Vagina (tissue), 2 donors: ENCODE measurements around the gene TMEM52. TPM values are rescaled to one million over a fixed set of nuclear protein-coding genes. Genes with fewer than 3 reads are reported as not detected.
A peak's percentile ranks its signal among the peaks of the same experiment; 100 is the strongest.

Experiments
- DNase-seq, 2 donors: peaks; one replicate each; pipeline ENCODE4 v3.0.0-alpha.2; 2017; ENCODE audit errors: extremely low spot score in 2 of 2
- H3K27ac ChIP-seq: fragments of 200-600 bp; sonication (generic); one replicate; pipeline ENCODE4 v1.5.1; 2019
- H3K27me3 ChIP-seq: fragments of 200-600 bp; sonication (generic); one replicate; pipeline ENCODE4 v1.5.1; 2019
- H3K36me3 ChIP-seq, 2 donors: fragments of 200-600 bp; sonication (generic); one replicate each; pipeline ENCODE4 v1.5.1; 2017 to 2019
- H3K4me1 ChIP-seq: fragments of 200-600 bp; sonication (generic); one replicate; pipeline ENCODE4 v1.5.1; 2019
- H3K4me3 ChIP-seq, 2 donors: fragments of 200-600 bp; sonication (generic); 1 replicate in 1 of 2; 2 replicates in 1 of 2; pipeline ENCODE4 v1.5.1; 2016 to 2019
- H3K9me3 ChIP-seq: fragments of 200-600 bp; sonication (generic); one replicate; pipeline ENCODE4 v1.5.1; 2019
- CTCF ChIP-seq, 3 experiments: fragments of 450-650 bp in 2 of 3; fragments of 200-600 bp in 1 of 3; sonication (generic) in 1 of 3; IDR thresholded peaks; one replicate each; pipeline ENCODE4 v1.5.1; 2017 to 2019; ENCODE audit warnings: antibody characterized with exemption in 3 of 3, mild to moderate bottlenecking in 2 of 3, moderate library complexity in 2 of 3
- POLR2A ChIP-seq, 2 donors: fragments of 450-650 bp; IDR thresholded peaks; one replicate each; pipeline ENCODE4 v1.6.1; 2017; ENCODE audit warnings: antibody characterized with exemption in 2 of 2, mild to moderate bottlenecking in 2 of 2, moderate library complexity in 2 of 2
- POLR2AphosphoS5 ChIP-seq, 2 donors: sonication (generic); formaldehyde crosslinking; IDR thresholded peaks; one replicate each; pipeline ENCODE4 v1.9.0; 2017; ENCODE audit warnings: antibody characterized with exemption in 2 of 2, mild to moderate bottlenecking in 2 of 2, low read depth in 1 of 2; ENCODE audit not compliant: insufficient read depth in 1 of 2
- intact Hi-C: fragments of 100-400 bp; cut with DNase I; formaldehyde crosslinking; loops from one replicate; pipeline ENCODE4 v1.15.1; 2023
- total RNA-seq: library from RNA; depleted of rRNA; stranded (reverse); fragments of >200 nt; gene quantifications from one replicate; pipeline ENCODE4 v1.2.3, GENCODE V29; 2016

The TMEM52 gene
- total RNA-seq, 1 donor from 2014 or later = 5.9 TPM

- intact Hi-C loops = no loop called here
These were observed 20.7 kb downstream of the TMEM52 start for GRCh38 chr1:1898246-1898933.

GRCh38 chr1:1895456-1896336 is 23.4 kb downstream of the TMEM52 start:
- Histone ChIP-seq H3K27ac (no peak overlapping the region), H3K4me3 (no peak overlapping the region), H3K27me3 (no peaks in the 10 kb centered on the region), H3K9me3 (no peaks in the 10 kb centered on the region), H3K4me1 (peaks cover 38% of the 10 kb centered on the region), H3K36me3 (no peaks in the 10 kb centered on the region)
- no peak for TF ChIP-seq POLR2A (IDR thresholded peaks at IDR 0.05)
- TF ChIP-seq CTCF (IDR thresholded peaks at IDR 0.05) = no peak
- TF ChIP-seq POLR2AphosphoS5 (IDR thresholded peaks at IDR 0.05; ENCODE audit: insufficient read depth in 1 of 2, low read depth in 1 of 2) = no peak
- intact Hi-C loops = no loop called here
- DNase-seq = no peak

More at GRCh38 chr1:1898246-1898933, 20.7 kb downstream of the TMEM52 start:
- H3K4me3 ChIP-seq = no peak overlapping the region
- peaks cover 18% of the 10 kb centered on the region for H3K4me1 ChIP-seq
- no peaks in the 10 kb centered on the region for H3K27me3 ChIP-seq
- no peaks in the 10 kb centered on the region for H3K36me3 ChIP-seq
- DNase-seq = no peak
- H3K27ac ChIP-seq = no peak overlapping the region
- H3K9me3 ChIP-seq = no peaks in the 10 kb centered on the region
- no peak for TF ChIP-seq POLR2A (IDR thresholded peaks at IDR 0.05)
- TF ChIP-seq CTCF (IDR thresholded peaks at IDR 0.05) = no peak
- no peak for TF ChIP-seq POLR2AphosphoS5 (IDR thresholded peaks at IDR 0.05; ENCODE audit: insufficient read depth in 1 of 2, low read depth in 1 of 2)

- no peak overlapping the region for H3K27ac ChIP-seq
- intact Hi-C loops = no loop called here
- H3K4me3 ChIP-seq = no peak overlapping the region
- H3K9me3 ChIP-seq = no peaks in the 10 kb centered on the region
- H3K27me3 ChIP-seq = no peaks in the 10 kb centered on the region
- TF ChIP-seq POLR2A (IDR thresholded peaks at IDR 0.05) (no peak), CTCF (IDR thresholded peaks at IDR 0.05) (no peak), POLR2AphosphoS5 (IDR thresholded peaks at IDR 0.05; ENCODE audit: insufficient read depth in 1 of 2, low read depth in 1 of 2) (no peak)
- DNase-seq = no peak
- H3K36me3 ChIP-seq = no peaks in the 10 kb centered on the region
- H3K4me1 ChIP-seq = peaks cover 38% of the 10 kb centered on the region
These were observed 24.0 kb downstream of the TMEM52 start for GRCh38 chr1:1895060-1895418.

GRCh38 chr1:1894354-1895059 is 24.6 kb downstream of the TMEM52 start:
- Histone ChIP-seq H3K4me1 (peaks cover 42% of the 10 kb centered on the region), H3K36me3 (no peaks in the 10 kb centered on the region), H3K27ac (peak overlapping the region; percentile 94), H3K4me3 (no peak overlapping the region), H3K9me3 (no peaks in the 10 kb centered on the region), H3K27me3 (no peaks in the 10 kb centered on the region)
- TF ChIP-seq CTCF (IDR thresholded peaks at IDR 0.05) (no peak), POLR2AphosphoS5 (IDR thresholded peaks at IDR 0.05; ENCODE audit: insufficient read depth in 1 of 2, low read depth in 1 of 2) (no peak), POLR2A (IDR thresholded peaks at IDR 0.05) (no peak)
- DNase-seq = no peak
- intact Hi-C loops = no loop called here
